H1 (cell line): ENCODE measurements around the gene C12orf42. TPM values are rescaled to one million over a fixed set of nuclear protein-coding genes. Genes with fewer than 3 reads are reported as not detected.

Experiments
- CTCF ChIA-PET: fragments of 300-600 bp; sonication (Branson Sonifier 250); formaldehyde crosslinking; loops from one replicate; lab custom pipeline; 2021; ENCODE audit not compliant: partially characterized antibody; lab: Charles Lee
- POLR2A ChIA-PET: fragments of 300-600 bp; sonication (Branson Sonifier 250); formaldehyde crosslinking; loops from one replicate; lab custom pipeline; 2021; ENCODE audit warnings: inconsistent platforms; ENCODE audit not compliant: partially characterized antibody; lab: Charles Lee
- DNase-seq, 2 experiments: peaks; one replicate each; pipeline versions ENCODE4 v3.0.0 to v3.0.0-alpha.2; 2010 to 2022; ENCODE audit warnings: low spot score in 2 of 2, low read depth in 1 of 2, mixed read lengths in 1 of 2
- FAIRE-seq: peaks from 2 replicates; lab custom pipeline; 2011; peaks lifted over from hg19 to GRCh38; lab: Jason Lieb, UNC
- H2AFZ ChIP-seq: 2 replicates; pipeline ENCODE4 v1.8.1; 2012; ENCODE audit warnings: low read length, inconsistent platforms
- H2AK5ac ChIP-seq: 2 replicates; pipeline ENCODE4 v1.6.1; 2013; ENCODE audit warnings: low read depth, low read length
- H2BK120ac ChIP-seq: replicated peaks from 2 replicates; pipeline ENCODE3; 2013; ENCODE audit warnings: low read depth, low read length, inconsistent platforms
- H2BK12ac ChIP-seq: 2 replicates; pipeline ENCODE4 v1.6.1; 2013; ENCODE audit warnings: low read depth, low read length
- H2BK15ac ChIP-seq: 2 replicates; pipeline ENCODE4 v1.6.1; 2013; ENCODE audit warnings: low read length
- H2BK20ac ChIP-seq: 2 replicates; pipeline ENCODE4 v1.6.1; 2013; ENCODE audit warnings: low read length
- H2BK5ac ChIP-seq: 2 replicates; pipeline ENCODE4 v1.6.1; 2013; ENCODE audit warnings: low read depth, low read length
- H3K14ac ChIP-seq: 2 replicates; pipeline ENCODE4 v1.6.1; 2013; ENCODE audit warnings: inconsistent platforms; ENCODE audit not compliant: insufficient read length
- H3K18ac ChIP-seq: 2 replicates; pipeline ENCODE4 v1.6.1; 2013; ENCODE audit warnings: low read length; ENCODE audit errors: extremely low read depth
- H3K23ac ChIP-seq: 2 replicates; pipeline ENCODE4 v1.6.1; 2013; ENCODE audit warnings: inconsistent platforms; ENCODE audit not compliant: insufficient read length
- H3K23me2 ChIP-seq: 2 replicates; pipeline ENCODE4 v1.6.1; 2013; ENCODE audit warnings: low read depth, low read length
- H3K27ac ChIP-seq: 2 replicates; pipeline ENCODE4 v1.6.1; 2011; ENCODE audit warnings: low read depth, low read length, inconsistent platforms
- H3K27me3 ChIP-seq, 4 experiments: replicated peaks in 1 of 4; 1 replicate in 1 of 4; 2 replicates in 3 of 4; pipeline versions ENCODE4 v1.6.1 to v1.8.1; 2011 to 2013; ENCODE audit warnings: low read length in 3 of 4, mild to moderate bottlenecking in 3 of 4, inconsistent platforms in 2 of 4, mixed read lengths in 2 of 4, moderate library complexity in 1 of 4; ENCODE audit not compliant: control insufficient read depth in 3 of 4, insufficient read depth in 3 of 4; ENCODE audit errors: extremely low read depth in 1 of 4
- H3K36me3 ChIP-seq, 4 experiments: 2 replicates each; pipeline versions ENCODE4 v1.6.1 to v1.8.1; 2011 to 2013; ENCODE audit warnings: mild to moderate bottlenecking in 4 of 4, low read length in 3 of 4, moderate library complexity in 2 of 4, control low read depth in 1 of 4, inconsistent platforms in 1 of 4; ENCODE audit not compliant: insufficient read depth in 4 of 4, control insufficient read depth in 2 of 4
- H3K4ac ChIP-seq: replicated peaks from 2 replicates; pipeline ENCODE3; 2013; ENCODE audit warnings: low read length, low read depth, mixed read lengths, inconsistent platforms; ENCODE audit not compliant: insufficient read length
- H3K4me1 ChIP-seq, 4 experiments: replicated peaks in 1 of 4; 1 replicate in 1 of 4; 2 replicates in 3 of 4; pipeline versions ENCODE4 v1.6.1 to v1.8.1; 2011 to 2013; ENCODE audit warnings: low read length in 3 of 4, inconsistent platforms in 2 of 4, mixed read lengths in 1 of 4; ENCODE audit not compliant: insufficient read depth in 4 of 4, control insufficient read depth in 3 of 4
- H3K4me2 ChIP-seq, 2 experiments: 2 replicates each; pipeline versions ENCODE4 v1.6.1 to v1.8.1; 2011 to 2013; ENCODE audit warnings: low read depth in 2 of 2, low read length in 2 of 2, control low read depth in 1 of 2, inconsistent platforms in 1 of 2, mild to moderate bottlenecking in 1 of 2; ENCODE audit not compliant: insufficient read depth in 1 of 2
- H3K4me3 ChIP-seq, 4 experiments: fragments of 200-600, 300-600 bp in 1 of 4; sonication (generic), shearing (Covaris generic), sonication (Bioruptor Twin) in 1 of 4; 2 replicates each; pipeline versions ENCODE4 v1.5.1 to v1.8.1; 2011 to 2016; ENCODE audit warnings: low read length in 4 of 4, low read depth in 3 of 4, control low read depth in 2 of 4, inconsistent platforms in 2 of 4, mild to moderate bottlenecking in 2 of 4, mixed read lengths in 1 of 4, moderate library complexity in 1 of 4; ENCODE audit not compliant: insufficient read depth in 2 of 4; ENCODE audit errors: extremely low read depth in 1 of 4
- H3K56ac ChIP-seq: replicated peaks from 2 replicates; pipeline ENCODE3; 2013; ENCODE audit warnings: low read depth, mild to moderate bottlenecking, mixed read lengths, low read length, inconsistent platforms; ENCODE audit not compliant: insufficient read length
- H3K79me1 ChIP-seq: 2 replicates; pipeline ENCODE4 v1.6.1; 2013; ENCODE audit warnings: low read depth, low read length, control low read depth
- H3K79me2 ChIP-seq, 2 experiments: 2 replicates each; pipeline versions ENCODE4 v1.6.1 to v1.8.1; 2012 to 2013; ENCODE audit warnings: low read length in 2 of 2, mild to moderate bottlenecking in 2 of 2, inconsistent platforms in 1 of 2; ENCODE audit not compliant: insufficient read depth in 2 of 2, control insufficient read depth in 1 of 2
- H3K9ac ChIP-seq, 4 experiments: replicated peaks in 1 of 4; 1 replicate in 1 of 4; 2 replicates in 3 of 4; pipeline versions ENCODE4 v1.6.1 to v1.8.1; 2011 to 2013; ENCODE audit warnings: low read depth in 3 of 4, low read length in 3 of 4, control low read depth in 2 of 4, mild to moderate bottlenecking in 2 of 4, moderate library complexity in 2 of 4, inconsistent platforms in 1 of 4; ENCODE audit errors: extremely low read depth in 1 of 4
- H3K9me3 ChIP-seq, 2 experiments: 2 replicates each; pipeline versions ENCODE4 v1.6.1 to v1.8.1; 2012 to 2013; ENCODE audit warnings: mild to moderate bottlenecking in 2 of 2, moderate library complexity in 2 of 2, control low read depth in 1 of 2, inconsistent platforms in 1 of 2, low read depth in 1 of 2, low read length in 1 of 2, mixed read lengths in 1 of 2; ENCODE audit not compliant: insufficient read depth in 2 of 2
- H4K20me1 ChIP-seq, 2 experiments: replicated peaks in 1 of 2; 2 replicates each; pipeline versions ENCODE3 to v1.8.1; 2011 to 2013; ENCODE audit warnings: inconsistent platforms in 2 of 2, low read length in 2 of 2, mild to moderate bottlenecking in 1 of 2; ENCODE audit not compliant: insufficient read depth in 2 of 2, control insufficient read depth in 1 of 2
- H4K5ac ChIP-seq: 2 replicates; pipeline ENCODE4 v1.6.1; 2013; ENCODE audit warnings: low read length, low read depth, mixed read lengths, inconsistent platforms; ENCODE audit not compliant: insufficient read length
- H4K8ac ChIP-seq: 2 replicates; pipeline ENCODE4 v1.8.0; 2013; ENCODE audit warnings: mild to moderate bottlenecking, moderate library complexity, low read length, inconsistent platforms; ENCODE audit not compliant: insufficient read depth; ENCODE audit errors: extremely low read depth
- H4K91ac ChIP-seq: replicated peaks from 2 replicates; pipeline ENCODE3; 2013; ENCODE audit warnings: low read length, mixed read lengths, inconsistent platforms; ENCODE audit not compliant: insufficient read length
- CREB1 ChIP-seq: IDR thresholded peaks from 2 replicates; pipeline ENCODE4 v1.6.1; 2012; ENCODE audit warnings: inconsistent platforms
- GTF2F1 ChIP-seq: IDR thresholded peaks from 2 replicates; pipeline ENCODE4 v1.6.1; 2012; ENCODE audit warnings: low read depth, low read length, improper control_type of control experiment, borderline replicate concordance
- HDAC2 ChIP-seq, 2 experiments: fragments of 300-600 bp in 1 of 2; sonication (generic) in 1 of 2; IDR thresholded peaks; 2 replicates each; pipeline ENCODE4 v1.6.1; 2011 to 2012; ENCODE audit warnings: low read depth in 2 of 2, low read length in 2 of 2, mild to moderate bottlenecking in 2 of 2, moderate library complexity in 2 of 2, borderline replicate concordance in 1 of 2, inconsistent platforms in 1 of 2
- KDM4A ChIP-seq: IDR thresholded peaks from one replicate; pipeline ENCODE4 v1.7.1; 2012; ENCODE audit warnings: low read depth, mild to moderate bottlenecking, moderate library complexity, low read length, inconsistent platforms; ENCODE audit not compliant: severe bottlenecking
- KDM5A ChIP-seq: fragments of 200-600 bp; IDR thresholded peaks from 2 replicates; pipeline ENCODE4 v1.7.1; 2012; ENCODE audit warnings: mild to moderate bottlenecking, low read length, inconsistent platforms, mixed read lengths
- MAX ChIP-seq: IDR thresholded peaks from 2 replicates; pipeline ENCODE4 v1.6.1; 2012; ENCODE audit warnings: inconsistent platforms
- PHF8 ChIP-seq: fragments of 200-600 bp; sonication (generic); conservative IDR thresholded peaks from 2 replicates; pipeline ENCODE4 v1.7.1; 2012; ENCODE audit warnings: low read depth, mild to moderate bottlenecking, inconsistent platforms, low read length, moderate library complexity
- RAD21 ChIP-seq, 2 experiments: IDR thresholded peaks in 1 of 2; conservative IDR thresholded peaks in 1 of 2; 2 replicates each; pipeline ENCODE4 v1.6.1; 2011; ENCODE audit warnings: low read depth in 2 of 2, low read length in 2 of 2, improper control_type of control experiment in 1 of 2, inconsistent platforms in 1 of 2, mild to moderate bottlenecking in 1 of 2, moderate library complexity in 1 of 2
- RNF2 ChIP-seq: fragments of 200-900, 300-1000 bp; sonication (generic); IDR thresholded peaks from 2 replicates; pipeline ENCODE4 v1.7.1; 2016; ENCODE audit warnings: borderline replicate concordance, low read depth, mild to moderate bottlenecking, antibody characterized with exemption, low read length; ENCODE audit not compliant: poor library complexity, severe bottlenecking; ENCODE audit errors: missing control alignments
- SIRT6 ChIP-seq: IDR thresholded peaks from one replicate; pipeline ENCODE4 v1.7.1; 2012; ENCODE audit warnings: low read length, inconsistent platforms
- SIX5 ChIP-seq: IDR thresholded peaks from 2 replicates; pipeline ENCODE4 v1.6.1; 2011; ENCODE audit warnings: mild to moderate bottlenecking, low read depth, low read length
- TBP ChIP-seq: IDR thresholded peaks from 2 replicates; pipeline ENCODE4 v1.6.1; 2011; ENCODE audit warnings: low read depth, low read length, improper control_type of control experiment
- WGBS, 2 experiments: shearing (Covaris generic) in 1 of 2; methylation state at CpG; one replicate each; pipeline versions ENCODE4 v1.1.6 to v1.1.7; 2013 to 2015; ENCODE audit warnings: low lambda C conversion rate in 2 of 2, mixed read lengths in 2 of 2, inconsistent platforms in 1 of 2, low coverage in 1 of 2, missing lambda C conversion rate in 1 of 2; ENCODE audit not compliant: insufficient replicate concordance in 2 of 2, insufficient coverage in 1 of 2, insufficient read length in 1 of 2; ENCODE audit errors: extremely low coverage in 1 of 2, missing lambda C conversion rate in 1 of 2; 5-methylcytosine and 5-hydroxymethylcytosine counted together
- polyA plus RNA-seq, 7 experiments: library from polyadenylated mRNA; depleted of rRNA in 3 of 7; stranded (reverse) in 5 of 7; unstranded in 2 of 7; fragments of >200 nt in 5 of 7; fragments of 200-250 nt in 2 of 7; gene quantifications; 1 replicate in 5 of 7; 2 replicates in 1 of 7; 4 replicates in 1 of 7; pipeline versions ENCODE4 v1.2.1 to v1.2.3, GENCODE V29; 2011 to 2013; ENCODE audit warnings: missing spikeins in 2 of 7, mixed read lengths in 2 of 7
- total RNA-seq: library from RNA; stranded (reverse); fragmentation: NEBNext Ultra II Directional; extraction: Animal tissue kit (Norgen Biotek cat#: 25700); gene quantifications from 2 replicates; pipeline ENCODE4 v1.2.1, GENCODE V29; 2021
- TF ChIP-seq, protein P1 (sequence below): IDR thresholded peaks from 2 replicates; pipeline ENCODE4 v1.6.1; 2012; ENCODE audit warnings: inconsistent platforms

C12orf42 gene
- total and polyA plus RNA-seq, 2 of the 8 experiments (the other 6 are each of a cell fraction or from before 2014, with no cell fraction given) = 0.05 TPM; not detected in 1

- Histone ChIP-seq H3K23me2 (no peaks in the 10 kb centered on the region), H2BK12ac (no peak overlapping the region), H3K4me3 (no peak overlapping the region), H2BK120ac (no peak overlapping the region), H3K9ac (no peak overlapping the region), H2AFZ (no peak overlapping the region), H3K4me2 (no peak overlapping the region), H3K23ac (no peak overlapping the region), H3K14ac (no peak overlapping the region), H3K79me1 (no peaks in the 10 kb centered on the region), H4K8ac (no peak overlapping the region), H4K20me1 (no peaks in the 10 kb centered on the region), H3K36me3 (no peaks in the 10 kb centered on the region; a peak in 1 of 8 replicates), H3K27me3 (no peaks in the 10 kb centered on the region), H4K5ac (no peak overlapping the region), H3K9me3 (no peaks in the 10 kb centered on the region), H3K27ac (no peak overlapping the region), H3K56ac (no peak overlapping the region), H3K4ac (no peak overlapping the region), H3K4me1 (no peaks in the 10 kb centered on the region), H2AK5ac (no peak overlapping the region), H3K18ac (no peak overlapping the region), H2BK20ac (no peak overlapping the region), H2BK5ac (no peak overlapping the region), H3K79me2 (no peaks in the 10 kb centered on the region), H2BK15ac (no peak overlapping the region), H4K91ac (no peak overlapping the region)
- WGBS, 2 experiments = 99% methylated on average over 4 of the region's 4 CpGs; no CpG with 5 or more reads in 1 of the 2 experiments
- ChIA-PET CTCF (no interaction called here), POLR2A (no interaction called here)
- DNase-seq (no peak), FAIRE-seq (no peak)
- TF ChIP-seq MAX (no peak), KDM4A (no peak), RAD21 (IDR thresholded peaks at IDR 0.05 in 1 of 2, conservative IDR thresholded peaks at IDR 0.05 in 1 of 2; ENCODE audit: low read depth in 2 of 2, low read length in 2 of 2) (no peak), PHF8 (no peak), SIX5 (no peak), KDM5A (no peak), HDAC2 (IDR thresholded peaks at IDR 0.05; ENCODE audit: borderline replicate concordance in 1 of 2, low read depth in 2 of 2, low read length in 2 of 2) (no peak), GTF2F1 (no peak), SIRT6 (no peak), CREB1 (no peak), RNF2 (no peak), TBP (no peak)
- TF ChIP-seq, protein P1, sequence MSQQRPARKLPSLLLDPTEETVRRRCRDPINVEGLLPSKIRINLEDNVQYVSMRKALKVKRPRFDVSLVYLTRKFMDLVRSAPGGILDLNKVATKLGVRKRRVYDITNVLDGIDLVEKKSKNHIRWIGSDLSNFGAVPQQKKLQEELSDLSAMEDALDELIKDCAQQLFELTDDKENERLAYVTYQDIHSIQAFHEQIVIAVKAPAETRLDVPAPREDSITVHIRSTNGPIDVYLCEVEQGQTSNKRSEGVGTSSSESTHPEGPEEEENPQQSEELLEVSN = no peak
Measured at GRCh38 chr12:103353913-103354312, 141.9 kb downstream of the C12orf42 start.
